ENCODE results near the gene RHPN2. TPM values are rescaled to one million over a fixed set of nuclear protein-coding genes. Genes with fewer than 3 reads are reported as not detected.

The RHPN2 gene
- total and polyA plus RNA-seq, 2 of the 13 experiments (the other 11 are each of a cell fraction or from before 2014, with no cell fraction given), result 20.3 to 48.0 TPM

DNA sequence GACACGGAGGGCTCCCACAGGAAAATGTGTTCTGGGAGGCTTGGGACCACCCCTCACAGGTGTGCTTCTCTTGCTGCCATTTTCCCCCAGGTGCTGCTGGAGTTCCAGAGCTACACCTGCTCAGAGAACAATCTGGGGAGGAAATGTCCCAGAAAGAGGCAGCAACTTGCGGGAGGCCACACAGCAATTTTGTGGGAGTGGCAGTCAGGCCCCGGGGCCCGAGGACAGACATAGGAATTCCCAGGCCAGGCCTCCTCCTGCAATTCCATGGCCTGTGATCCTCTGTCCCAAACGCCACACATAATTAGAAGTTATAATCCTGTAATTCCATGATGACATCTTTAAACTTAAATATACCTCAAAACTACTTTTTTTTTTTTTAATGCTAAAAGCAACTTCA lies 1.8 kb downstream of the RHPN2 start:
- no peaks in the 10 kb centered on the region for H3K9me3 ChIP-seq (ENCODE audit: low read length)
- intact Hi-C loops (cut with micrococcal nuclease; ENCODE audit: unreplicated experiment) (loop anchor here (10.0 kb wide), 1 partner anchor 88 kb away; the partner anchor contains the start of genes CEP89 and FAAP24), in situ Hi-C loops (cut with HindIII; ENCODE audit: extremely low pct_ligation_motif_present, low pct_unique_long_range_greater_than_20kb) (no loop called here)
- DNase-seq (ENCODE audit: low spot score) (no peak), ATAC-seq (no peak), FAIRE-seq (no peak)
- POLR2A ChIA-PET, result interaction anchor here (1.1 to 4.5 kb wide), 2 partner anchors 11 to 21 kb away, joined by 3 to 28 read pairs; no protein-coding TSS in a partner anchor
- TF ChIP-seq, protein P1, sequence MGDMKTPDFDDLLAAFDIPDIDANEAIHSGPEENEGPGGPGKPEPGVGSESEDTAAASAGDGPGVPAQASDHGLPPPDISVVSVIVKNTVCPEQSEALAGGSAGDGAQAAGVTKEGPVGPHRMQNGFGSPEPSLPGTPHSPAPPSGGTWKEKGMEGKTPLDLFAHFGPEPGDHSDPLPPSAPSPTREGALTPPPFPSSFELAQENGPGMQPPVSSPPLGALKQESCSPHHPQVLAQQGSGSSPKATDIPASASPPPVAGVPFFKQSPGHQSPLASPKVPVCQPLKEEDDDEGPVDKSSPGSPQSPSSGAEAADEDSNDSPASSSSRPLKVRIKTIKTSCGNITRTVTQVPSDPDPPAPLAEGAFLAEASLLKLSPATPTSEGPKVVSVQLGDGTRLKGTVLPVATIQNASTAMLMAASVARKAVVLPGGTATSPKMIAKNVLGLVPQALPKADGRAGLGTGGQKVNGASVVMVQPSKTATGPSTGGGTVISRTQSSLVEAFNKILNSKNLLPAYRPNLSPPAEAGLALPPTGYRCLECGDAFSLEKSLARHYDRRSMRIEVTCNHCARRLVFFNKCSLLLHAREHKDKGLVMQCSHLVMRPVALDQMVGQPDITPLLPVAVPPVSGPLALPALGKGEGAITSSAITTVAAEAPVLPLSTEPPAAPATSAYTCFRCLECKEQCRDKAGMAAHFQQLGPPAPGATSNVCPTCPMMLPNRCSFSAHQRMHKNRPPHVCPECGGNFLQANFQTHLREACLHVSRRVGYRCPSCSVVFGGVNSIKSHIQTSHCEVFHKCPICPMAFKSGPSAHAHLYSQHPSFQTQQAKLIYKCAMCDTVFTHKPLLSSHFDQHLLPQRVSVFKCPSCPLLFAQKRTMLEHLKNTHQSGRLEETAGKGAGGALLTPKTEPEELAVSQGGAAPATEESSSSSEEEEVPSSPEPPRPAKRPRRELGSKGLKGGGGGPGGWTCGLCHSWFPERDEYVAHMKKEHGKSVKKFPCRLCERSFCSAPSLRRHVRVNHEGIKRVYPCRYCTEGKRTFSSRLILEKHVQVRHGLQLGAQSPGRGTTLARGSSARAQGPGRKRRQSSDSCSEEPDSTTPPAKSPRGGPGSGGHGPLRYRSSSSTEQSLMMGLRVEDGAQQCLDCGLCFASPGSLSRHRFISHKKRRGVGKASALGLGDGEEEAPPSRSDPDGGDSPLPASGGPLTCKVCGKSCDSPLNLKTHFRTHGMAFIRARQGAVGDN (CRISPR knock-in tag; IDR thresholded peaks at IDR 0.05), result 0 out of 2 replicates have a peak, but pooled peaks have one; percentile 15
- peak; percentile 98 for TF ChIP-seq ZNF768 (CRISPR knock-in tag; IDR thresholded peaks at IDR 0.05)
- TF ChIP-seq ZMYM3 (CRISPR knock-in tag; IDR thresholded peaks at IDR 0.05), result peak; percentile 46; the same call in 1 of the 2 replicates
- no peak for TF ChIP-seq PAX8 (CRISPR knock-in tag; IDR thresholded peaks at IDR 0.05; ENCODE audit: borderline replicate concordance)
- H3K4me1 ChIP-seq (ENCODE audit: insufficient read depth, low read length), result peaks cover 59% of the 10 kb centered on the region
- H3K9ac ChIP-seq (ENCODE audit: insufficient read depth, low read depth, low read length), result peak overlapping the region; percentile 88
- H3K27ac ChIP-seq (ENCODE audit: extremely low read length, insufficient read depth, low read length), result no peak overlapping the region
- CTCF ChIA-PET (ENCODE audit: low intra/inter-chr PET ratio, low total read pairs), result no interaction called here
- peaks cover 44% of the 10 kb centered on the region for H4K20me1 ChIP-seq (ENCODE audit: insufficient read depth, low read length)
- H3K4me2 ChIP-seq (ENCODE audit: low read depth, low read length), result peak overlapping the region; percentile 91
- 35% methylated on average over 4 of the region's 5 CpGs for WGBS (ENCODE audit: low lambda C conversion rate)
- BruUV-seq (replicated peaks), result TSS peak; percentile 71
- H3K4me3 ChIP-seq (replicated peaks in 1 of 3; ENCODE audit: insufficient read depth in 1 of 3, low read depth in 2 of 3, low read length in 3 of 3), result peak overlapping the region; percentile 82 to 96 (median 96)
- peaks cover 58% of the 10 kb centered on the region for H3K79me2 ChIP-seq (ENCODE audit: insufficient read depth, low read length)
- no peak overlapping the region for H2AFZ ChIP-seq (ENCODE audit: low read length)
- peaks cover 0 to 2% of the 10 kb centered on the region in 2 experiments; a peak in 2 of 5 replicates for H3K36me3 ChIP-seq (replicated peaks in 1 of 2; ENCODE audit: control insufficient read depth in 1 of 2, insufficient read depth in 2 of 2, low read length in 2 of 2)
- no peaks in the 10 kb centered on the region for H3K27me3 ChIP-seq (ENCODE audit: control insufficient read depth in 1 of 2, insufficient read depth in 2 of 2, low read length in 2 of 2)

Data from HepG2 (cell line).